Smooth muscle cell (in vitro differentiated cells): ENCODE data around the gene DNAJB9. TPM values are rescaled to one million over a fixed set of nuclear protein-coding genes. Genes with fewer than 3 reads are reported as not detected.

Experiments used
- DNase-seq: peaks from one replicate; lab custom pipeline; 2025; ENCODE audit not compliant: unreplicated experiment; lab: John Stamatoyannopoulos, UW
- H2AFZ ChIP-seq: fragments of 200-600 bp; sonication (generic); 2 replicates; pipeline ENCODE4 v1.6.0; 2016; ENCODE audit warnings: antibody characterized with exemption, low read depth, mild to moderate bottlenecking
- H3F3A ChIP-seq: fragments of 200-600 bp; sonication (generic); 2 replicates; pipeline ENCODE4 v1.6.0; 2017; ENCODE audit warnings: antibody characterized with exemption, low read depth
- H3K27ac ChIP-seq: fragments of 200-600 bp; sonication (generic); 2 replicates; pipeline ENCODE4 v1.5.1; 2016; ENCODE audit warnings: low read depth, mild to moderate bottlenecking
- H3K27me3 ChIP-seq: fragments of 200-600 bp; sonication (generic); 2 replicates; pipeline ENCODE4 v1.6.1; 2016; ENCODE audit warnings: low read depth, mild to moderate bottlenecking
- H3K36me3 ChIP-seq: fragments of 200-600 bp; sonication (generic); 2 replicates; pipeline ENCODE4 v1.5.1; 2016; ENCODE audit warnings: low read depth
- H3K4me1 ChIP-seq: fragments of 200-600 bp; sonication (generic); 2 replicates; pipeline ENCODE4 v1.5.1; 2016; ENCODE audit warnings: low read depth
- H3K4me2 ChIP-seq: fragments of 200-600 bp; sonication (generic); 2 replicates; pipeline ENCODE4 v1.6.0; 2016; ENCODE audit warnings: mild to moderate bottlenecking
- H3K4me3 ChIP-seq: fragments of 200-600 bp; sonication (generic); 2 replicates; pipeline ENCODE4 v1.5.1; 2016; ENCODE audit warnings: mild to moderate bottlenecking
- H3K79me2 ChIP-seq: fragments of 200-600 bp; sonication (generic); 2 replicates; pipeline ENCODE4 v1.6.0; 2016; ENCODE audit warnings: low read depth, mild to moderate bottlenecking
- H3K9ac ChIP-seq: fragments of 200-600 bp; sonication (generic); 2 replicates; pipeline ENCODE4 v1.6.0; 2016; ENCODE audit warnings: low read depth
- H3K9me3 ChIP-seq: fragments of 200-600 bp; sonication (generic); replicated peaks from 2 replicates; pipeline ENCODE4 v1.5.1; 2016; ENCODE audit warnings: low read depth
- H4K20me1 ChIP-seq: fragments of 200-600 bp; sonication (generic); 2 replicates; pipeline ENCODE4 v1.6.0; 2016; ENCODE audit warnings: low read depth
- CTCF ChIP-seq: fragments of 200-600 bp; sonication (generic); IDR thresholded peaks from 2 replicates; pipeline ENCODE4 v1.5.1; 2017; ENCODE audit warnings: borderline replicate concordance, mild to moderate bottlenecking, antibody characterized with exemption; ENCODE audit not compliant: insufficient read depth, poor library complexity, severe bottlenecking
- WGBS: methylation state at CpG from one replicate; pipeline ENCODE4 v1.1.7; 2016; ENCODE audit warnings: low lambda C conversion rate; 5-methylcytosine and 5-hydroxymethylcytosine counted together
- polyA plus RNA-seq: library from polyadenylated mRNA; unstranded; fragments of >200 nt; fragmentation: Nextera tagmentation; extraction: Ambion mirVana; gene quantifications from 2 replicates; pipeline ENCODE4 v1.2.1, GENCODE V29; 2016
- total RNA-seq: library from RNA; depleted of rRNA; stranded (reverse); fragments of >200 nt; gene quantifications from 2 replicates; pipeline ENCODE4 v1.2.3, GENCODE V29; 2014

DNAJB9 gene
- total and polyA plus RNA-seq, 2 experiments from 2014 or later, result 46.1 to 84.1 TPM

GRCh38 chr7:108529341-108529740 is 40.3 kb upstream of the DNAJB9 start:
- no peak for DNase-seq
- Histone ChIP-seq H4K20me1 (peaks cover 8% of the 10 kb centered on the region), H3K79me2 (peaks cover 6% of the 10 kb centered on the region), H3K9ac (no peak overlapping the region), H3K4me1 (peaks cover 7% of the 10 kb centered on the region), H3K27ac (no peak overlapping the region), H3K4me3 (no peak overlapping the region), H3K4me2 (no peak overlapping the region), H3K9me3 (no peaks in the 10 kb centered on the region), H3K27me3 (no peaks in the 10 kb centered on the region), H2AFZ (no peak overlapping the region), H3F3A (peaks cover 14% of the 10 kb centered on the region), H3K36me3 (no peaks in the 10 kb centered on the region)
- TF ChIP-seq CTCF, result no peak
- 62% methylated on average over 3 of the region's 3 CpGs for WGBS

GRCh38 chr7:108533712-108534111 is 36.0 kb upstream of the DNAJB9 start:
- Histone ChIP-seq H3K4me2 (no peak overlapping the region), H3K36me3 (no peaks in the 10 kb centered on the region), H4K20me1 (no peaks in the 10 kb centered on the region), H3K4me1 (no peaks in the 10 kb centered on the region), H3K9me3 (no peaks in the 10 kb centered on the region), H3K79me2 (no peaks in the 10 kb centered on the region), H3K9ac (no peak overlapping the region), H3F3A (no peaks in the 10 kb centered on the region), H2AFZ (no peak overlapping the region), H3K27ac (no peak overlapping the region), H3K4me3 (no peak overlapping the region), H3K27me3 (no peaks in the 10 kb centered on the region)
- WGBS, result 99% methylated on average over 3 of the region's 3 CpGs
- no peak for DNase-seq
- no peak for TF ChIP-seq CTCF

GRCh38 chr7:108535257-108535656 is 34.4 kb upstream of the DNAJB9 start:
- Histone ChIP-seq H3K36me3 (no peaks in the 10 kb centered on the region), H3K27ac (no peak overlapping the region), H3K79me2 (no peaks in the 10 kb centered on the region), H3K9me3 (no peaks in the 10 kb centered on the region), H3K9ac (no peak overlapping the region), H2AFZ (no peak overlapping the region), H3K4me1 (no peaks in the 10 kb centered on the region), H3F3A (no peaks in the 10 kb centered on the region), H3K4me2 (no peak overlapping the region), H3K4me3 (no peak overlapping the region), H3K27me3 (no peaks in the 10 kb centered on the region), H4K20me1 (no peaks in the 10 kb centered on the region)
- no peak for TF ChIP-seq CTCF
- WGBS, result 92% methylated on average over 5 of the region's 5 CpGs
- DNase-seq, result no peak

GRCh38 chr7:108535744-108536143 is 33.9 kb upstream of the DNAJB9 start:
- H3K4me1 ChIP-seq, result no peaks in the 10 kb centered on the region
- no peak for DNase-seq
- WGBS, result 80% methylated on average over 1 of the region's 1 CpG

More at GRCh38 chr7:108535744-108536143, 33.9 kb upstream of the DNAJB9 start:
- H3F3A ChIP-seq, result no peaks in the 10 kb centered on the region
- H3K36me3 ChIP-seq, result no peaks in the 10 kb centered on the region
- no peaks in the 10 kb centered on the region for H3K9me3 ChIP-seq
- H4K20me1 ChIP-seq, result no peaks in the 10 kb centered on the region
- TF ChIP-seq CTCF, result no peak
- no peak overlapping the region for H3K4me3 ChIP-seq
- no peaks in the 10 kb centered on the region for H3K79me2 ChIP-seq
- H3K27me3 ChIP-seq, result no peaks in the 10 kb centered on the region
- no peak overlapping the region for H3K9ac ChIP-seq
- no peak overlapping the region for H2AFZ ChIP-seq
- no peak overlapping the region for H3K4me2 ChIP-seq
- no peak overlapping the region for H3K27ac ChIP-seq
